HG03280 (cell line): ENCODE measurements around the gene DENND6A.
"Not testable (repeated sequence)": the region's sequence is repeated elsewhere in the genome, so short reads cannot be mapped to it uniquely, and the experiment has no call there.

ENCODE experiments used
- ATAC-seq: cut with Tn5 transposase; IDR thresholded peaks from one replicate; pipeline ENCODE4 v1.9.1; 2021; ENCODE audit warnings: mild to moderate bottlenecking, moderate library complexity; ENCODE audit not compliant: unreplicated experiment

The DENND6A gene

GRCh38 chr3:57696801-57697321 lies 4.0 kb upstream of the DENND6A start:
- no peak for ATAC-seq

- ATAC-seq, result no peak
Measured at GRCh38 chr3:57694146-57694545, 1.3 kb upstream of the DENND6A start.

- not testable (repeated sequence) for ATAC-seq
Measured at GRCh38 chr3:57692133-57692395, 813 bp downstream of the DENND6A start.

GRCh38 chr3:57691411-57692132 lies 1.3 kb downstream of the DENND6A start:
- no peak for ATAC-seq

- ATAC-seq, result no peak
Measured at GRCh38 chr3:57689367-57690053, 3.4 kb downstream of the DENND6A start.

GRCh38 chr3:57688291-57688690 lies 4.6 kb downstream of the DENND6A start:
- ATAC-seq, result no peak

GRCh38 chr3:57683286-57683685 lies 9.6 kb downstream of the DENND6A start:
- no peak for ATAC-seq

- ATAC-seq, result no peak
Measured at GRCh38 chr3:57682284-57682683, 10.6 kb downstream of the DENND6A start.

GRCh38 chr3:57681691-57682090 lies 11.2 kb downstream of the DENND6A start:
- ATAC-seq, result no peak

GRCh38 chr3:57680046-57680445 lies 12.8 kb downstream of the DENND6A start:
- ATAC-seq, result no peak

GRCh38 chr3:57675530-57675929 lies 17.3 kb downstream of the DENND6A start:
- ATAC-seq, result no peak

- no peak for ATAC-seq
Measured at GRCh38 chr3:57673156-57673555, 19.7 kb downstream of the DENND6A start.

- no peak for ATAC-seq
Measured at GRCh38 chr3:57670543-57670942, 22.3 kb downstream of the DENND6A start.

GRCh38 chr3:57661404-57661803 lies 31.5 kb downstream of the DENND6A start:
- ATAC-seq, result no peak

GRCh38 chr3:57659806-57660439 lies 33.0 kb downstream of the DENND6A start:
- ATAC-seq, result no peak

GRCh38 chr3:57659004-57659673 lies 33.7 kb downstream of the DENND6A start:
- no peak for ATAC-seq

GRCh38 chr3:57658536-57658935 lies 34.3 kb downstream of the DENND6A start:
- ATAC-seq, result no peak

GRCh38 chr3:57655727-57656126 lies 37.1 kb downstream of the DENND6A start:
- no peak for ATAC-seq

GRCh38 chr3:57654267-57654666 lies 38.6 kb downstream of the DENND6A start:
- ATAC-seq, result no peak

GRCh38 chr3:57652203-57652602 lies 40.7 kb downstream of the DENND6A start:
- ATAC-seq, result no peak

- no peak for ATAC-seq
Measured at GRCh38 chr3:57647292-57647940, 45.5 kb downstream of the DENND6A start.
